ENCODE results near the gene RPL10.

The RPL10 gene

DNA sequence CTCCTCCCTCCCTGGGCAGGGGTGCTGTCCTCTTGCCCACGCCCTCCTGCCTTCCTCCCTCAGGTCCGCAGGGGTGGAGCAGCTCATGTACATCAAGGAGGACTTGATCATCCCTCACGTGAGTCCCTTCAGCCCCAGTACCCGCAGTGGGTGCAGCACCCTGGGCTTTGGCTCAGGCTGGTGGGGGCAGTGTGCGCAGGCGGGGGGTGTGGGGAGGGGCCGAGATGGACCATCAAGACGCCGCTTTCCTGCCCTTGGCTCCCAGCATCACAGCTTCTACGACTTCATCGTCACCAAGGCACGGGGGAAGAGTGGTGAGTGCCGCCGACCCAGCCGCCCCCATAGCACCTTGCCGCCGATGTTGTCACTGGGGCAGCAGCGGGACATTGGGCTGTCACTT is 51.4 kb downstream of the RPL10 start:
- DNase-seq (ENCODE audit: low read depth in 2 of 2) = no peak

DNA sequence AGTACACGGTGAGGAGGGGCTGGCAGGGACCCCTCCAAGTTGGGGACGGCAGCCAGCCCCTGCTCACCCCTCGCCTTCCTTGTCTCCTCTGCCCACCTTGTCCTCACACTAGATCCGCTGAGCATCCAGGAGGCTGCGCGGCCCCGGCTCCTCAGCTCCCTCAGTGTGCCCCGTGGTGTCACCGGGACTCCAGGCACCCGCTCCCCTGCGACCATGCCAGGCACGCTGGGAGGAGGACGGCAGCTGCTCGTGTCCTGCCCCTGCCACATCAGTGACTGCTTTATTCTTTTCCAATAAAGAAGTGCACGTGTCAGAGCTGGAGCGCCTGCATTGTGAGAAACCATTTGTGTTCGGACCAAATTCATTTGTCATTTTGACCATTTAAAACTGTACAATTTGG is 52.1 kb downstream of the RPL10 start:
- DNase-seq (ENCODE audit: low read depth in 2 of 2) = no peak

Measured in stimulated activated CD8-positive, alpha-beta memory T cell treated with anti-CD3 and anti-CD28 coated beads, Interleukin-2, amount 100 ng/mL, for 1 hour (primary cell).